Adipose tissue (tissue), 3 donors: ENCODE results near the gene MACROD2. TPM values are rescaled to one million over a fixed set of nuclear protein-coding genes. Genes with fewer than 3 reads are reported as not detected.

Source experiments
- H3K27ac ChIP-seq: one replicate; pipeline ENCODE4 v1.5.1; 2013; ENCODE audit warnings: low read depth, low read length
- WGBS, 3 donors: extraction: QIAGEN DNeasy Blood & Tissue Kit; methylation state at CpG; one replicate each; pipeline ENCODE4 v1.1.7; 2013; 5-methylcytosine and 5-hydroxymethylcytosine counted together
- polyA plus RNA-seq, 3 donors: library from polyadenylated mRNA; stranded (reverse); fragments of 200-250 nt; gene quantifications; one replicate each; pipeline ENCODE4 v1.2.3, GENCODE V29; 2013
- donor health status: healthy with polysubstance abuse.
- donor health status: Bipolar disorder and iron deficiency.
- donor health status: healthy.

MACROD2 gene
- polyA plus RNA-seq, 3 donors, result 0.11 to 0.98 (median 0.56) TPM

DNA sequence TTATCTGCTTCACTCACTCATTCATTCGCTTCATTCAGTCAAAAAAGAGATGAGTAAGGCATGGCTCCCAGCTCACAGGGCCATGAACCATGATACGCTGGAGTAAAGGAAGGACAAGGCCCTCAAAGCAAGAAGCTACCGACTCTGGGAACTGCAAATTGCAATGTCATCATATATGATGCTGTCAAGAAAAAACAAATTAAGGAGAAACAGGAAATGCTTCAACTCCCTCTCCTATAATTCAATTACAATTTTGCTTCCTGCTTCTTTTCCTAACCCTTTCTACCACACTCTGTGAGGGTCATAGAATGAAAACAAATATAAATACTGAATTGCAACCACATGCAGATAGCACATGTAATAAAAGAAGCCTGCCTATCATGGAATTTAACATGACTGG, 1067.8 kb downstream of the MACROD2 start:
- no peak overlapping the region for H3K27ac ChIP-seq
- WGBS, 3 donors, result 58 to 72% (median 60%) methylated on average over 3 of the region's 3 CpGs

DNA sequence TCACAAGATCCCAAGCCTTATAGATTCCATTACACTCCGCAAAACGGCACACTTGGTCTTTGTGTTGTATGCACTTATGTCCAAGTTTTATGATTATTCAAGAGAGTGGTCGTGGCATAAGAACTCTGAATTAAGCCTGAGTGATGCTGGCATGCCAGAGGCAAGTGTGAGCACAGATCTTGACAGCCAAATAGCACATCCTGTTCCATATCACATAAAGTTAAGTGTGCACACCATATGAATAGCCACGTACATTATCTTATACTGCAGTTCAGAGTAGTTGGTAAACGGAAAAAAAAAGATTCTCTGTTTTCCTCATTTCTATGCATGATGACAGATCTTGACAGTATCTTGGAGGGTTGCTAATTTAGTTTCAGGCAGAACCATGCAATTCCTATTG, 1069.4 kb downstream of the MACROD2 start:
- 80 to 86% (median 84%) methylated on average over 5 of the region's 5 CpGs for WGBS, 3 donors
- H3K27ac ChIP-seq, result no peak overlapping the region

DNA sequence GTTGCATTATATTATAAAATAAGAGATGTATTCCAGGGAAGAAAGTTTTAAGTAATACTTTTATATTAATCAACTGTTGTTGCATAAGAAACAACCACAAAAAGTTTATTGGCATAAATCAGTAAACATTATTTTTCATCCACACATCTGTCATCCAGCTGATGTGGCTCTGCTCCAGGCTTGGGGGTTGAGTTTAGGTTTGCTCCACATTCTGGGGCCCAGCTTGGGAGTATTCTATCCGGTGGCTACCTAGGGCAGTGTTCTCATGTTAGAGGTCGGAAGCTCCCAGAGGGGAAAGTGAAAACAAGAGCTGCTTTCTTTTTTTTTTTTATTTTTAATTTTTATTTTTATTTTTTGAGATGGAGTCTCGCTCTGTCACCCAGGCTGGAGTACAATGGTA, 1070.5 kb downstream of the MACROD2 start:
- H3K27ac ChIP-seq, result no peak overlapping the region
- WGBS, 3 donors, result 64 to 87% (median 75%) methylated on average over 3 of the region's 3 CpGs

DNA sequence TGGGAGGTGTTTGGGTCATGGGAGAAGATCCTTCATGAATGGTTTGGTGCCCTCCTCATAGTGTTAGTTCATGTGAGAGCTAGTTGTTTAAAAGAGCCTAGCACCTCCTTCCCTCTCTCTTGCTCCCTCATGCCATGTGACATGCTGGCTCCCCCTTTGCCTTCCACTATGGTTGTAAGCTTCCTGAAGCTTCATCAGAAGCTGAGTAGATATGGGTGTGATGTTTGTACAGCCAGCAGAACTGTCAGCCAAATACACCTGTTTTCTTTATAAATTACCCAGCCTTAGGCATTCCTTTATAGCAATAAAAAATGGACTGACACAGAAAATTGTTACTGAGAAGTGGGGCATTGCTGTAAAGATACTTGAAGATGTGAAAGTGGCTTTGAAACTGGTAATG, 1073.2 kb downstream of the MACROD2 start:
- no peak overlapping the region for H3K27ac ChIP-seq

DNA sequence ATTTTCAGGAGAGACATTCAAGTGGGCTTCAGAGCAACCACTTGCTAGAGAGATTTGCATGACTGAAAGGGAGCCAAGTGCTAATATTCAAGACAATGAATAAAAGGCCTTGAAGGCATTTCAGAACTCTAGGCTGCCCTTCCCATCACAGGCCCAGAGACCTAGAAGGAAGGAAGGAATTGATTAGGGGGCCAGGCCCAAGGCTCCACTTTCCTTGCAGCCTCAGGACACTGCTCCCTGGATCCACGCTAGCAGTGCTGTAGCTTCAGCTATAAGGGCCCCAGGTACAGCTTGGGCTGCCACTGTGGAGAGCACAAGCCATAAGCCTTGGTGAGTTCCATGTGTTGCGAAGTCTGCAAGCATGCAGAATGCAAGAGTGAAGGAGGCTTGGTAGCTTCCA, 1074.0 kb downstream of the MACROD2 start:
- 84 to 89% (median 89%) methylated on average over 2 of the region's 2 CpGs for WGBS, 3 donors
- no peak overlapping the region for H3K27ac ChIP-seq

DNA sequence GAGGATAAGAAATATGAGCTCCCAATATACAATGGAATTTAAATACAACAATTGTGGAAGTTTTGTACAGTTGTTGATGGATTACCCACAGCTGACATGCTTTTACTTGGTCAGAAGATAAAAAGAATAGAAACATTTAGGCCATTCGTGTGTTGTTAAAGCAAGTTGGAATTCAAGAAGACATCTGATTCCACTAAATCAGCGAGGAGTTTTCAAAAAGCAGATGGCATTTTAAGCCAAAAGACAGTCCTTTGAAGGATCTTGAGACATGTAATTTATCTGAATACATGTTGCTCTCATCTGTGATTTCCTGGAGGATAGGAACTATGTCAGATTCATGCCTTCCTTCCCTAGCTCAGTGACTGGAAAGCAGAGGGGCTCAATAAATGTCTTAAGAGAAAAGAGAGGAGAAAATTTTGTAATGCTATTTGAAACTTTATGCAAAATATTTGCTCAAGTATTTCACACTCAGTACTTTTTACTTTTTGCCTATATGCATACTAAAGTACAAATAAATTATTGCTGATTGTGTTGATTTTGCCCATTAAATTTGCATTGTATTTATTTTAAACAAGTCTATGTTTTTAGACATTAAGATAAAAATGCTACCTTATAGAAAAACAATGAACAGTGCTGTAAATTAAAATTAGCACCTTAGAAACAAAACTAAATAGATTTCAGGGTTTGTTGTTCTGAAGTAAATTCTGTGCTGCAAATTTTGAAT, 1075.9 kb downstream of the MACROD2 start:
- 58 to 76% (median 64%) methylated on average over 2 of the region's 2 CpGs for WGBS, 3 donors
- no peak overlapping the region for H3K27ac ChIP-seq

DNA sequence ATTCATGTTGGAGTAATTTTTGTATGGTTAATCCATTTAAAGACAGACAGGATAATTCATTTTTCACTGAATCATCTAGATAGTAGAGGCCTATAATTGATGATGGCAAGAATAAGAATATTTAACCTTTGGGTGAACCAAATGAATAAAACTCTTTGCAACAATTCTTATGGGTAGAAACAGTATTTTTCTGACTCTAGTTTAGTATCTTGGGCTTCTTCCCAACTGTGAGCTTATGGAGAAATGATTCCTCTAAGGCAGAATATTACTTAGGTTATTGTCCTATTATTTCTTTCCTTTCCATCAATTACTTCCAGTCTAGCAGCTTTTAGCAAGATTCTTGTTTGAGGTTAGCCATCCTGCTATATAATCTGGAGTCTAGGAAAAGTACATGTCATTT, 1077.0 kb downstream of the MACROD2 start:
- H3K27ac ChIP-seq, result no peak overlapping the region

DNA sequence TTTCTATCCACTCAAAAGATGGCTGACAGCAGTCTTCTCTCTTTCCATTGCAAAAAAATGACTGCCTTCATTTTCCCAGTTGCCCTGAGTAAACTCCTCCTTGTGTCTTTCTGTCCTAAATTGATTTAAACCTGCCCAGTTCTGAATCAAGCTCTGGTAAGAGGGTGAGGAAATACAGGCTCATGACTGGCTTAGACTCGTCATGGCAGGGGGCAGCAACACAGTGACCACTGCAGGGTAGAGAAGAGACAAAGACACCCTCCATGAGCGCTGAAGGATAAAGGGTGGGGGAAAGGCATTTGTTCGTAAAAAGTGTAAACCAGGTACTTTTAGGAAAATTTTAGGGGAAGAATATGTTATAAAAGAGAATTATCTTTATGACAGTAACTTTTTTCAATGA, 1080.3 kb downstream of the MACROD2 start:
- 80 to 89% (median 83%) methylated on average over 3 of the region's 3 CpGs for WGBS, 3 donors
- no peak overlapping the region for H3K27ac ChIP-seq

DNA sequence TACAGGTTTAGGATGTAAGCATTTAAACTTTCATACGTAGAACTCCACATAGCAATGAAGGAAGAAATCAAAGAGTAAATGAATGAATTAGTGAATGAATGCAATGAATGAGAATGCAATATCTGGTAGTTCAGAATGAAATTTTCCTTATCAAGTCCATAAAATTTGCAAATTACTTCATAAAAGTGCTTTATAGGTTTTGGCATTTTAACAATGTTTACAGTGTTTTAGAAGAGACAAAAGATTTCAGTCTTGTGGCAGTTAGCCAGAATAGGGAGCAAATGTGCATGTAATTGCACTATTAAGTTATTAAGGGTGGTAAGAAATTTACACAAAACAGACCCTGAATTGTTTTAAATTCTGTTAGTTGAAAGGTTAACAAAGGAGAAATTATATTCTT, 1081.5 kb downstream of the MACROD2 start:
- WGBS, 3 donors, result 80 to 94% (median 88%) methylated on average over 1 of the region's 1 CpG
- no peak overlapping the region for H3K27ac ChIP-seq

DNA sequence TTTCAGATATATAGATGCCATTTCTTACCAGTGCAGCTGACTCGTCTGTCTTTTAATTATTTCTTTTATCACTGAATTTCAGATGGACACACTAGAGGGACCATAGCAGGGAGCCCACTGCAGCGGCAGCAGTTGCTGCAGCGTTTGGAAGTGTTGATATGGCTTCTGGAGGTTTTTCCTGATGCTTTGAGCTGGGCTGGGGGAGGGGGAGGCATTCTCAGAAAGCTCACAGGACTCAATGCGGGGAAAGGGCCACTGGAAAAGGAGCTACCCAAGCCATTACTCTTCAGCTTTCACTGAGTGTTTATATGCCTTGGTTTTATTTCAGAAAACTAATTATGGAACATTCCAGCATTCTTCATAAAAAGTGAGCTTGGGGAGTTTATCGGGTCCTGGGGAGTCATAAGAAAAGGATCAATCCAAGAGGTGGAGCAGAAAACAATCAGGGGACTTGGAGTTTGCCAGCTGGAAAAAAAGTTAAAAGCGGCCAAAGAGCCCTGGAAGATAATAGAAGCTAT, 1082.5 kb downstream of the MACROD2 start:
- WGBS, 3 donors, result 68 to 80% (median 69%) methylated on average over 6 of the region's 6 CpGs

DNA sequence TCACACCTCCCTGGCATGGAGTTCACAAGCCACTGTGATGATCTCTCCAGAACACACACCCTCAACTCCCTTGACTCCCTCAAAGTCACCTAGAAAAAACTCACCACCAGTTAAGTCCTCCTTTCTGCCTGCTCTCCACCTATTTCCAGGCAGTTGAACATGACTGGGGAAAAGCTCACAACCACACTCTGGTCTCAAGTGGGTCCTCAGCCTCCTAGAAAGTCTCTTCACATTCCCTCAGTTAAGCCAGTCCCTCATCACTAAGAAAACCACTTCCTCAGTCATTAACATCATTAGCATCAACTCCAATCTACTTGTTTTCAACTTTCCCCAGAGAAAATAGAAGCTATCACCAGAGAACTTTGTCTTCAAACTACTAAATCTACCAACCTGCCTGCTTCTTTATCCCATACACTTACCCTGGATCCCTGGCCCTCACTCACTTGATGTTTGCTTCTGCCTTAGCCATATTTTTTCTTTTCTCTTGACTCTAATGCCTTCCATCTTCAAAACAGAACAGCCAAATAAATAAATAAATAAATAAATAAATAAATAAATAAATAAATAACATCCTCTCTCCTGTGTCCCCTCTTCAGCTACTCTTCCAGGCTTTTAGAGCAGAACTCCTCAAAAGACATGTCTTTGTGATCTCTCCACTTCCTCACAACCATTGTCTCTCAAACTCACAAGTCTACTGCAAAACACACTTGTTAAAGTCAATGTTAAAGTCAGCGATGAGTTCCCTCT, 1084.5 kb downstream of the MACROD2 start:
- 86 to 93% (median 91%) methylated on average over 1 of the region's 1 CpG for WGBS, 3 donors
- no peak overlapping the region for H3K27ac ChIP-seq

More for the DNA sequence above, 1082.5 kb downstream of the MACROD2 start:
- H3K27ac ChIP-seq, result no peak overlapping the region

DNA sequence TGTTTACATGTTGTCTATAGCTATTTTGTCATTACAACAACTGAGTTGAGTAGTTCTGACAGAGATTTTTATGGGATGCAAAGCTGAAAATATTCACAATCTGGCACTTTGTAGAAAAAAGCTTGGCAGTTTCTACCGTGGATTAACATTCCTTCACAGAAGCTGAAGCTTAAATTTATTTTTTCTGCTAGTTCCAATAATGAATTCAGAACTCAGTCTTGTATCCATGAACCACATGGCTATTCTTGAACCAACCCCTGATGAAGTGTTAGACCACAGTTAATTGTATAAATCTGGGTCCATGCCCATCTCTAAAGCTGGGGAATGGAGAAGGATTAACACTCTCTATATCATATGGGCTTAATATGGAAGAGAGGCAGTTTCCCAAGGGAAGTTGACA, 1085.9 kb downstream of the MACROD2 start:
- 49 to 66% (median 53%) methylated on average over 1 of the region's 1 CpG for WGBS, 3 donors
- no peak overlapping the region for H3K27ac ChIP-seq

DNA sequence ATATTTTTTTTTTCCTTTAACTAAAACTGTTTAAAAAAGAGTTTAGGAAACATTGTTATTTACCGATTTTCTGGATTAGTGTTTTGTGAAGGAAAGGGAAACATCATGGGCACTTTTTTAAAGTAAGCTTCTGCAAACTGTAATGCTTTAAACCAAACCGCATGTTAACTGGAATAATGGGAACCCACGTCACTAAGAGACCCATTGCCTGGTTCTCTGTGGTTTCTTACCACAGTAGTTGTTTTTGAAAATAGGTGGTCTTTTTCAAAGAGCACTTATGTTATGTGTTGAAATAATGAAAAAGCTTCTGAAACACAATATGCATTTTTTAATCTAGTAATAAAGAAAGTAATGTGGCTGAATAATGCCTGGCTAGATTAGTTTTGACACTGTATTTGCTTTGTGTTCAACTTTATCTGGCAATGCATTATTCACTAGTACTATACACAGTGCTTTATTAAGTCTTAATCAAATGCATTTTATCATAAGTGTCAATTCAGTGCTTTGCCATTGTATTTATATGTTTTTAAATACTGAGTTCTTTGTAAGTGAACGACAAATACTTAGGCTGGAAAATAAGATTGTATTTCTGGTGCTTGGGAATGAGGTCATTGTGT, 1096.2 kb downstream of the MACROD2 start:
- no peak overlapping the region for H3K27ac ChIP-seq
- WGBS, 3 donors, result 76 to 81% (median 81%) methylated on average over 4 of the region's 4 CpGs

DNA sequence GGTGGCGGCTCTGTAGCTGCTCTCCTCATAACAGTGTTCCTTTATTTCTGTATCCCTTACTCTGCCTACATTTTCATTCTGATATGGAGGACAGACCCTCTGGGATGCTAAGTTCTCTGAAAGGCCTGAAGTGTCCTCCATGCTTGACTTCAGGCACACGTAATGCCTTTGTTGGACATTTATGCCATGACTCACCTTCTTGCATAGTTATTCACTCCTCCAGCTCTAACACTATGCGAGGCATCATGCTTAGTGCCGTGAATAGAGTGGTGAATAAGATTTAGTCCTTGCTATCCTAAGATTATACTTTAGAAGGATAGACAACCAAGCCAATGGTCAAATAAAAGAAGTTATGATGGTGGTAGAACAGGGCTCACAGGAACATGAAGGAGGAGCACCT, 1103.0 kb downstream of the MACROD2 start:
- WGBS, 3 donors, result 89 to 91% (median 90%) methylated on average over 4 of the region's 4 CpGs

DNA sequence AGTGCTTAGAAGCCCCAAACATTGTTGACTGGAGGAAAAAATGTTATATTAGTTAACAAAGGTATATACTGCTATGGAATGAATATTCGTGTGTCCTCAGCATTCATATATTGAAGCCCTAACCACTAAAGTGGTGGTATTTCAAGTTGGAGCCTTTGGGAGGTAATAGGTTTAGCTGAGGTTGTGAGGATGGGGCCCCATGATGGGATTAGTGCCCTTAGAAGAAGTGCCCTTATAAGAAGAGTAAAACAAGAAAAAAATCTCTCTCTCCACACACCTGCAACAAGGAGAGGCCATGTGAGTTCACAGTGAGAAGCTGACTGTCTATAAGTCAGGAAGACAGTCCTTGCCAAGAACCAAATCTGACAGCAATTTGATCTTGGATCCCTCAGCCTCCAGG, 1103.8 kb downstream of the MACROD2 start:
- WGBS, 3 donors, result 76 to 89% (median 77%) methylated on average over 1 of the region's 1 CpG

More for the DNA sequence above, 1103.0 kb downstream of the MACROD2 start:
- no peak overlapping the region for H3K27ac ChIP-seq

DNA sequence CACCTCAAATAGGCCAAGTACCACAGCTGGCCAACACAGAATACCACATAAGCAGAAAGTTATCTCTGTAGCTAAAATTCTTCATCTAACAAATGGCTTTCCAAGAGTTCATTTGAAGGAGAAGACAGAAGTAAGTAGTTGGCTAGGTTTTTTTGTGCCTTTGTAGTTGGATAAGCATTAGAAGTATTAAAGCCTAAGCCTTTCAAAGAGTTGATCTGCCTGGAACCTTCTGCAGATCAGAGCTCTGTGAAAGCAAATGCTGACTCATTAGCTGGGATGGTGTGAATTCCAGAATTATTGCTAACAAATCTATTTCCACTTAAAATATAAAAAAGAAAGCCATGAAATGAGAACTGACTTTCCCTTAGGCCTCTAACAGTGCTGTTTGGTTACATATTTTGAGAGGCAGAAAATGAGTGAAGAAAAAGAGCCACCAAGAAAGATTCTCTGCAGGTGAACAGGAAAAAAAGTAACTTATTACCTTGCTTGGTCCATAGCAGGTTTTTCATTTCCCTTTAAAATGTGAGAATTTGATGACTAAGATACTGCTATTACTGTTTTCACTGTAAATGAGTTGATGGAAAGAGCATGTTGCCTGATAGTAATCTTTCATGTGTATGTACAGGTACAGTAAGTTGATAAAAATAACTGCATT, 1105.3 kb downstream of the MACROD2 start:
- no peak overlapping the region for H3K27ac ChIP-seq

More for the DNA sequence above, 1103.8 kb downstream of the MACROD2 start:
- no peak overlapping the region for H3K27ac ChIP-seq

DNA sequence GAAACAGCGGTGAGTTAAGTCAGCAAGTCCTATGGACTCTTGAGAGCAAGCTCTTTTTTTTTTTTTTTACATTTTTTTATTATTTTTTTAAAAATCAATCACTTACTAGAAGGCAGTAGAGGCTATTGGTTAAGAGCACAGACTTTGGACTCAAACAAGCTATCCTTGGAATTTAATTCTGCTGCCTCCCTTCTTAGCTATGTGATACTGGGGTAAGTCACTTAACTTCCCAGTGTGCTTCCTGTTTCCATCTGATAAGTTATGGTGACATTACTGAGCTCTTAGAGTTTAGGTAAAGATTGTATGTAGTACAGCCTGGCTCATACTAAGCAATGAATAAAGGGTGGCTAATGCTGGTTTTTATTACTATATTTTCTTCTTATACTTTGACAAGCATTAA, 1112.6 kb downstream of the MACROD2 start:
- WGBS, 3 donors, result 52 to 67% (median 58%) methylated on average over 1 of the region's 1 CpG
- H3K27ac ChIP-seq, result no peak overlapping the region

DNA sequence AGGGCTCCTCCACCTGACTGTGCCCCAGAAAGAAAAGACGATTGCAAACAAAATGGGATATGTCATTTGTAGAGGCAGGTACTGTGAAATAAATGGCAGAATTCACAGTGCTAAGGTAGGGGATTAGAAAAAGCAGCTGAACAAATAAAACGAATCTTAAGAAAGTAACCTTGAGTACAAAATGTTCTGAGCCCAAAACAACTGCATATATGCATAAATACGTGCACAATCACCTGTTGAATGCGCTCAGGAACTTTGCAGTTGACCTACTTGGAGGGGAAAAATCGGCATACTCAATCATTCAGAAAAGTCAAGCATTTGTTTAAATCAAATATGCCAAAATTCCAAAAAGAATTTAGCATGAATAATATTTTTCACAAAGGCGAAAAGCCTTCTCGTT, 1114.2 kb downstream of the MACROD2 start:
- WGBS, 3 donors, result 66 to 86% (median 81%) methylated on average over 7 of the region's 7 CpGs
- H3K27ac ChIP-seq, result no peak overlapping the region

DNA sequence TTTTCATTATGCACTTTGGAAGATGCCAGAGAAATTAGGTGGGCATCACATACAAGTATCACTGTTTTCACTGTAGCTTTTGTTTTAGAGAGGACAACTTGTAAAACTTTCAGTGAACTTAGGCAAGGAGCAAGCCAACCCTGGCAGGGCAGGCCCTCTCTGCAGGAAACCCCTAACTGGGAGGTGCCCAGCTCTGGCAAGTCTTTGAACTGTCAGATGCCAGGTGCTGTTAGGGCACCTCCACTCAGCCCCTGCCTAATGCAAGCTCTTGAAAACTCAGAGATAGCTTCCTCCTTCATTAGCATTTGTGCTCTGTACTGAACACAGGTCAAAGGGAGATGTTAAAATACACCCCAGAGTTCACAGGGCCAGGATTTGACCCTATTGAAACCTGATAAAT, 1116.3 kb downstream of the MACROD2 start:
- no peak overlapping the region for H3K27ac ChIP-seq
